NCI-H82 treated with DMSO at 0.1 percent for 48 hours (cell line): ENCODE results near the gene PROSER2.

Experiments
- DNase-seq: peaks from one replicate; lab custom pipeline; 2025; ENCODE audit not compliant: unreplicated experiment; lab: John Stamatoyannopoulos, UW

PROSER2 gene

DNA sequence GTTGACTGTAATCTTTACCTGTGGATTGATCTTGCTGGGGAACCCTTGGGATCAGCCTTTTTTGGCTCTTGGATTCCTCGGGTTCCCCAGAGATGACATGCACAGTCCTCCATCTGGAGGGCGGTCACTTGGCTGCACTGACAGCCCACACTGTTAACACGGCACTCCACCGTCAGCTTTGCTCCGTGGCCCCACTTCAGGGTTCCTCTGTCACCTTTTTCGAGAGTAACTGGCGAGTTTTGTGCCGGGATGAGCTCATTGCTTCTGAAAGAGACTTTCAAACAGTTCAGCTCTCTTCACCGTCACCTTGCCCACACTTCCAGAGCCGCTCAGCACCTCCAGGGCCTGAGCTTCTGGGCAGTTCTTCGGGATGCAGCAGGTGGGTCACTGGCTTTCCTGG, 42.4 kb downstream of the PROSER2 start:
- no peak for DNase-seq

- no peak for DNase-seq
Measured at GRCh38 chr10:11866199-11866925, 43.2 kb downstream of the PROSER2 start.

DNA sequence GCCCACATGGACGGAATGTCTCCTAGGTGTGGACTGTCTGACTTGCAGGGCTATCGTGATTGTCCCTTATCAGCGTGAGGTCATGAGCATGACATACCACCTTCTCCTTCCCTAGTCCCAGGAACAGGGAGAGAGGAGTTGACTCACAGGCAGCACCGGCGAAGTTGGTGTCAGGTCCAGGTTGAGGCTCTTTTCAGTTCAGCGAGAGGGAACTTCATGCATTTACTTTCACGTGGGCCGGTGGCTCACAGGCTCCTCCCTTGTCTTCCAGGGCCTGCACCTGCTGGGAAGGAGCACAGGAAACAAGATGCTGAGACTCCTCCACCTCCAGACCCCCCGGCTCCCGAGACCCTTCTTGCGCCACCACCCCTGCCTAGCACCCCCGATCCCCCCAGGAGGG, 46.1 kb downstream of the PROSER2 start:
- no peak for DNase-seq

DNA sequence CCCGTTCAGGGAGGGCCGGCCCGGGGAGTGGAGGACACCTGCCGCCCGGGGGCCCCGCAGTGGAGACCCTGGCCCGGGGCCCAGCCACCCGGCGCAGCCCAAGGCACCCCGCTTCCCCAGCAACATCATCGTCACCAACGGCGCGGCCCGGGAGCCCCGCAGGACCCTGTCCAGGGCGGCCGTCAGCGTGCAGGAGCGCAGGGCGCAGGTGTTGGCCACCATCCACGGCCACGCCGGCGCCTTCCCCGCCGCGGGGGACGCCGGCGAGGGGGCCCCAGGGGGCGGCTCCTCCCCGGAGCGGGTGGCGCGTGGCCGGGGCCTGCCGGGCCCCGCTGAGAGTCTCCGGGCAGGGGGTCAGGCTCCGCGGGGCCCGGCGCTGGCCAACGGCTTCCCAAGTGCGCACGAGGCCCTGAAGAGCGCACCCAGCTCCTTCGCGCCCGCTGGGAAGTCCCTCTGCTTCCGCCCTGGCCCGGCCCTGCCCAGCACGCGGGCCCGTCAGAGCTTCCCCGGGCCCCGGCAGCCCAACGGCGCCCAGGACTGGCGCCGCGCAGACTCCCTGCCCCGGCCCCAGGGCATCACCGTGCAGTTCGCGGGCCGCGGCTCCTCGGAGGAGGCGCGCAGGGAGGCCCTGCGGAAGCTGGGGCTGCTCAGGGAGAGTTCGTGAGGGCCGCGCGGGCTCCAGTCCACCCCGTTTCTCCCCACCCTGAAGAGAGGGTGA, 46.7 kb downstream of the PROSER2 start:
- DNase-seq: no peak

DNA sequence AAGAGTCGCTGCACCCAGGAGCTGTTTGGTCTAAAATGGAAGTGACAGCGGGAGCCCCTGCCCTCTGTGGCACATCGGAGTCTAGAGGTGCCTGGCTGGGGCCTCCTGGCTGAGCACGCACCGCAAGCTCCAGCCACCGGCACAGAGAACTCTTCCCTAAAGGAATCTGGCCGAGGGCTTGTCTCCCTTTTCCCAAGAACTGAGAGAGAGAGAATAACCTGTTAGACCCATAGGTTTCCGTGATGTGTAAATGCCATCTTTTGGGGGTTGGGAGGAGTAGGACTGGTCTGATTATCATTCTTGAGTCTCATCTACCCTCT, 47.3 kb downstream of the PROSER2 start:
- DNase-seq: no peak

DNA sequence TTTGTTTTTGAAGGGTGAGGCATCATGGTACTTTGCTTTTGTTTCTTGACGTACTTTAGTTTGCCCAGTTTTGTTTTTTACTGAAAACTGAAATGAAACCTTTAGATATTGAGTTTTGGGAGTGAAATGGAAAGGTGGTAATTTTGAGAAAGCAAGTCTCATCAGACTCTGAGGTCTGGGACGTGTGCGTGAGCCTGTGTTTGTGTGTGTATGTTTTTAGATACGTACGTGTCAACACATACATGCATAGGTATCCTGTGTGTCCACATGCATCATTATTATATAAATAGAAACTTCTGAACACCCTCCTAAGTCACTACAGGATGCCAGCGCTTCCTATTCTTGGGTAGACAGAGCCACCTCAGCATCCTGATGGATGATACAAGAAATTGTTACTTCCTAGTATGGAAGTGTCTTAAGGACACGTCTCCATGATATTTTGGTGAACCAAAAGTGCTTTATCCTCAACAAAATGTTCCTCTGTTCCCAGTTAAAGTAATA, 47.8 kb downstream of the PROSER2 start:
- DNase-seq: no peak

- no peak for DNase-seq
Measured at GRCh38 chr10:11871466-11871865, 48.3 kb downstream of the PROSER2 start.

GRCh38 chr10:11874568-11875493, 51.7 kb downstream of the PROSER2 start:
- no peak for DNase-seq

GRCh38 chr10:11875494-11876281, 52.5 kb downstream of the PROSER2 start:
- DNase-seq: no peak

- no peak for DNase-seq
Measured at GRCh38 chr10:11876324-11876723, 53.2 kb downstream of the PROSER2 start.

GRCh38 chr10:11876805-11877590, 53.8 kb downstream of the PROSER2 start:
- DNase-seq: no peak

GRCh38 chr10:11877591-11877905, 54.4 kb downstream of the PROSER2 start:
- DNase-seq: no peak

GRCh38 chr10:11878776-11879175, 55.6 kb downstream of the PROSER2 start:
- no peak for DNase-seq

DNA sequence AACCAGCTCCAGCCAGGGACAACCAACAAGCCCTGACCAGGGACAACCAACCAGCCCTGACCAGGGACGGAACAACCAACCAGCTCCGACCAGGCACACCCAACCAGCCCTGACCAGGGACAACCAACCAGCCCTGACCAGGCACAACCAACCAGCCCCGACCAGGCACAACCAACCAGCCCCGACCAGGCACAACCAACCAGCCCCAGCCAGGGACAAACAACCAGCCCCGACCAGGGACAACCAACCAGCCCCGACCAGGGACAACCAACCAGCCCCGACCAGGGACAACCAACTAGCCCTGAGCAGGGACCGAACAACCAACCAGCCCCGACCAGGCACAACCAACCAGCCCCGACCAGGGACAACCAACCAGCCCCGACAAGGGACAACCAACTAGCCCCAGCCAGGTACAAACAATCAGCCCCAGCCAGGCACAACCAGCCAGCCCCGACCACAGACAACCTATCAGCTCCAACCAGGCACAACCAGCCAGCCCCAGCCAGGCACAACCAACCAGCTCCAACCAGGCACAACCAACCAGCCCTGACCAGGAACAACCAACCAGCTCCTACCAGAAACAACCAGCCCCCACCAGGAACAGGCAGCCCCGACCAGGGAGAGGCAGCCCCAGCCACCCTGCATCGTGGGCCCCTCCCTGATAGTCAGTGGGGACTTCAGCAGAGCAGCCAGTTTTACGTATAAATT, 56.4 kb downstream of the PROSER2 start:
- no peak for DNase-seq

GRCh38 chr10:11880151-11881029, 57.2 kb downstream of the PROSER2 start:
- DNase-seq: no peak

GRCh38 chr10:11881030-11881476, 57.9 kb downstream of the PROSER2 start:
- no peak for DNase-seq

GRCh38 chr10:11881477-11882417, 58.6 kb downstream of the PROSER2 start:
- no peak for DNase-seq
